Fibroblast of lung (primary cell): ENCODE data around the gene CABP4.

Experiments used
- CTCF ChIP-seq, 2 donors: IDR thresholded peaks in 1 of 2; conservative IDR thresholded peaks in 1 of 2; 1 replicate in 1 of 2; 2 replicates in 1 of 2; pipeline ENCODE4 v1.5.1; 2011 to 2012; ENCODE audit warnings: low read length in 2 of 2, control low read depth in 1 of 2, inconsistent platforms in 1 of 2, low read depth in 1 of 2, mild to moderate bottlenecking in 1 of 2
- EZH2 ChIP-seq: IDR thresholded peaks from 2 replicates; pipeline ENCODE4 v1.5.1; 2012; ENCODE audit warnings: low read length, control low read depth, mild to moderate bottlenecking; ENCODE audit errors: missing control alignments

GRCh38 chr11:67500831-67501715 is 45.9 kb downstream of the CABP4 start:
- no peak for TF ChIP-seq CTCF (conservative IDR thresholded peaks at IDR 0.05 in 1 of 2, IDR thresholded peaks at IDR 0.05 in 1 of 2; ENCODE audit: low read depth in 1 of 2, low read length in 2 of 2)
- no peak for TF ChIP-seq EZH2
